Measurements from ENCODE around the gene PAM.

PAM gene

GRCh38 chr5:102886586-102886985, 131.5 kb downstream of the PAM start:
- no peaks in the 10 kb centered on the region for H3K9me3 ChIP-seq (ENCODE audit: control insufficient read depth, low read length)
- peaks cover 5% of the 10 kb centered on the region for H3K36me3 ChIP-seq (ENCODE audit: control insufficient read depth, insufficient read depth, low read length, severe bottlenecking)
- H3K9ac ChIP-seq (ENCODE audit: low read length), result no peak overlapping the region
- H3K4me1 ChIP-seq (ENCODE audit: control insufficient read depth, insufficient read depth, low read length), result peaks cover 16% of the 10 kb centered on the region
- no peak overlapping the region for H3K4me3 ChIP-seq (ENCODE audit: low read length)
- no peaks in the 10 kb centered on the region for H3K27me3 ChIP-seq (replicated peaks; ENCODE audit: control insufficient read depth, insufficient read depth, low read length)
- DNase-seq (ENCODE audit: low read depth), result no peak

GRCh38 chr5:102888483-102888882, 133.4 kb downstream of the PAM start:
- peaks cover 5% of the 10 kb centered on the region for H3K36me3 ChIP-seq (ENCODE audit: control insufficient read depth, insufficient read depth, low read length, severe bottlenecking)
- no peak overlapping the region for H3K4me3 ChIP-seq (ENCODE audit: low read length)
- peaks cover 16% of the 10 kb centered on the region for H3K4me1 ChIP-seq (ENCODE audit: control insufficient read depth, insufficient read depth, low read length)
- DNase-seq (ENCODE audit: low read depth), result no peak
- H3K9me3 ChIP-seq (ENCODE audit: control insufficient read depth, low read length), result no peaks in the 10 kb centered on the region
- no peaks in the 10 kb centered on the region for H3K27me3 ChIP-seq (replicated peaks; ENCODE audit: control insufficient read depth, insufficient read depth, low read length)
- H3K9ac ChIP-seq (ENCODE audit: low read length), result no peak overlapping the region

GRCh38 chr5:102889033-102889432, 133.9 kb downstream of the PAM start:
- Histone ChIP-seq H3K4me1 (ENCODE audit: control insufficient read depth, insufficient read depth, low read length) (peaks cover 16% of the 10 kb centered on the region), H3K36me3 (ENCODE audit: control insufficient read depth, insufficient read depth, low read length, severe bottlenecking) (peaks cover 5% of the 10 kb centered on the region), H3K9me3 (ENCODE audit: control insufficient read depth, low read length) (no peaks in the 10 kb centered on the region), H3K9ac (ENCODE audit: low read length) (no peak overlapping the region), H3K27me3 (replicated peaks; ENCODE audit: control insufficient read depth, insufficient read depth, low read length) (no peaks in the 10 kb centered on the region), H3K4me3 (ENCODE audit: low read length) (no peak overlapping the region)
- no peak for DNase-seq (ENCODE audit: low read depth)

- Histone ChIP-seq H3K4me3 (ENCODE audit: low read length) (no peak overlapping the region), H3K9ac (ENCODE audit: low read length) (no peak overlapping the region), H3K9me3 (ENCODE audit: control insufficient read depth, low read length) (no peaks in the 10 kb centered on the region), H3K4me1 (ENCODE audit: control insufficient read depth, insufficient read depth, low read length) (peaks cover 11% of the 10 kb centered on the region), H3K27me3 (replicated peaks; ENCODE audit: control insufficient read depth, insufficient read depth, low read length) (no peaks in the 10 kb centered on the region), H3K36me3 (ENCODE audit: control insufficient read depth, insufficient read depth, low read length, severe bottlenecking) (peaks cover 5% of the 10 kb centered on the region)
- DNase-seq (ENCODE audit: low read depth), result peak; percentile 43
Observed at GRCh38 chr5:102890133-102890532, 135.0 kb downstream of the PAM start.

DNA sequence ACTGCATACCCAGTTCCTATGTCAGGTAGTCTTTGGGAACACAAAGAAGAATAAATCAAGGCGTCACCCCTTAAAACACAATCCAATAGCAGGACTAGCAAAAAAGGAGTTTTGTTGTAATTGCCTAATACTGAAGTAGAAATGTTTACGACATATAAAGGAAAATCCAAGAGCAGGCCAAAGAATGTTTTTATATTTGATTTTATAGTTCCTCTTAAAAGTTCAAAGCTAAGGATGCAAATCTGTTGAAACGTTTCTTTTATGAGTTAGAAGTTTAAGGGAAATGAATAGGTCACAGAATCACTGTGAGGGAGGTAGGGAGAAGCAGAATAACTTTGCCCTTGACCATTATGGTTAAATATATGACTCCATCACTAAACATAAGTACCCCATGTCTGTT, 136.1 kb downstream of the PAM start:
- peaks cover 6% of the 10 kb centered on the region for H3K4me1 ChIP-seq (ENCODE audit: control insufficient read depth, insufficient read depth, low read length)
- no peak overlapping the region for H3K9ac ChIP-seq (ENCODE audit: low read length)
- no peak for DNase-seq (ENCODE audit: low read depth)
- no peaks in the 10 kb centered on the region for H3K27me3 ChIP-seq (replicated peaks; ENCODE audit: control insufficient read depth, insufficient read depth, low read length)
- H3K36me3 ChIP-seq (ENCODE audit: control insufficient read depth, insufficient read depth, low read length, severe bottlenecking), result peaks cover 5% of the 10 kb centered on the region
- no peaks in the 10 kb centered on the region for H3K9me3 ChIP-seq (ENCODE audit: control insufficient read depth, low read length)
- no peak overlapping the region for H3K4me3 ChIP-seq (ENCODE audit: low read length)

DNA sequence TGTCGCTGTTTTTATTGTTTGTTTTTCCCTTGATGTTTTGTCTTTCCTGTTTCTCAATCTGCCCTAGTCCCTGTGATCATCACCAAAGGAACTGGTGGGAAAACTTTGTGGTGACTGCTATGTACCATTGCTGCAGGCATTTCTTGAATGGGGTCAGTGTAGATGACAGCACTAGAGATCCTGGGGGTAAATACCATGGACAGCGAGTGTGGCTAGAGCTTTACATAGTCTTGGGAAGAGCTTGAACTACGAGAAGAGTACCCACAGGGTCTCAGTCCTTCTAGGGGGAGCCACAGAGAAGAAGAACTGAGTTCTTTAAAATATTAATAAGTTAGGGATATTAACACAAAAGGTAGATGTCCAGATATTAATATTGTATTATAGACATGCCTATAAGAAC, 138.8 kb downstream of the PAM start:
- Histone ChIP-seq H3K9ac (ENCODE audit: low read length) (no peak overlapping the region), H3K4me3 (ENCODE audit: low read length) (no peak overlapping the region), H3K4me1 (ENCODE audit: control insufficient read depth, insufficient read depth, low read length) (no peaks in the 10 kb centered on the region), H3K9me3 (ENCODE audit: control insufficient read depth, low read length) (no peaks in the 10 kb centered on the region), H3K27me3 (replicated peaks; ENCODE audit: control insufficient read depth, insufficient read depth, low read length) (no peaks in the 10 kb centered on the region), H3K36me3 (ENCODE audit: control insufficient read depth, insufficient read depth, low read length, severe bottlenecking) (no peaks in the 10 kb centered on the region)
- DNase-seq (ENCODE audit: low read depth), result no peak

GRCh38 chr5:102895234-102895633, 140.1 kb downstream of the PAM start:
- no peak overlapping the region for H3K9ac ChIP-seq (ENCODE audit: low read length)
- H3K27me3 ChIP-seq (replicated peaks; ENCODE audit: control insufficient read depth, insufficient read depth, low read length), result no peaks in the 10 kb centered on the region
- no peak for DNase-seq (ENCODE audit: low read depth)
- no peak overlapping the region for H3K4me3 ChIP-seq (ENCODE audit: low read length)
- H3K9me3 ChIP-seq (ENCODE audit: control insufficient read depth, low read length), result no peaks in the 10 kb centered on the region
- H3K36me3 ChIP-seq (ENCODE audit: control insufficient read depth, insufficient read depth, low read length, severe bottlenecking), result no peaks in the 10 kb centered on the region
- no peaks in the 10 kb centered on the region for H3K4me1 ChIP-seq (ENCODE audit: control insufficient read depth, insufficient read depth, low read length)

DNA sequence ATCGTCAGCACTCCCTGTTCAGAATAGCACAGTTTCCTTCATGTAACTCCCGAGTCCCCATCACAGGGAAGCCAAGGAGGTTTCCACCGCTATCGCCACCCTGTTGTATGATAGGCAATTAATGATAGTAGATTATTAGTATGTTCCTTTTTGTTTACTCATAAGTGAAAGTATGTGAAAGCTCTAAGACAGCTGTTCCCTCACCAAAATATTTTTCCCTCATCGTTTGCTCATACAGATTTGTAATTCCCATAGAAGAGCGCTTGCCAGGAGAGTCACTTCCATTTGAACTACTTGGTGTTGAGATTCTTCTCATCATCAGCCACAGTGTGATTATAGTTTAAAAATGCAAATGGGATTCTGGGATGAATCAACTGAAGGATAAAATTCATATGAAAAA, 140.9 kb downstream of the PAM start:
- H3K4me3 ChIP-seq (ENCODE audit: low read length), result no peak overlapping the region
- no peaks in the 10 kb centered on the region for H3K4me1 ChIP-seq (ENCODE audit: control insufficient read depth, insufficient read depth, low read length)
- no peak overlapping the region for H3K9ac ChIP-seq (ENCODE audit: low read length)
- no peak for DNase-seq (ENCODE audit: low read depth)
- H3K27me3 ChIP-seq (replicated peaks; ENCODE audit: control insufficient read depth, insufficient read depth, low read length), result no peaks in the 10 kb centered on the region
- no peaks in the 10 kb centered on the region for H3K9me3 ChIP-seq (ENCODE audit: control insufficient read depth, low read length)
- no peaks in the 10 kb centered on the region for H3K36me3 ChIP-seq (ENCODE audit: control insufficient read depth, insufficient read depth, low read length, severe bottlenecking)

DNA sequence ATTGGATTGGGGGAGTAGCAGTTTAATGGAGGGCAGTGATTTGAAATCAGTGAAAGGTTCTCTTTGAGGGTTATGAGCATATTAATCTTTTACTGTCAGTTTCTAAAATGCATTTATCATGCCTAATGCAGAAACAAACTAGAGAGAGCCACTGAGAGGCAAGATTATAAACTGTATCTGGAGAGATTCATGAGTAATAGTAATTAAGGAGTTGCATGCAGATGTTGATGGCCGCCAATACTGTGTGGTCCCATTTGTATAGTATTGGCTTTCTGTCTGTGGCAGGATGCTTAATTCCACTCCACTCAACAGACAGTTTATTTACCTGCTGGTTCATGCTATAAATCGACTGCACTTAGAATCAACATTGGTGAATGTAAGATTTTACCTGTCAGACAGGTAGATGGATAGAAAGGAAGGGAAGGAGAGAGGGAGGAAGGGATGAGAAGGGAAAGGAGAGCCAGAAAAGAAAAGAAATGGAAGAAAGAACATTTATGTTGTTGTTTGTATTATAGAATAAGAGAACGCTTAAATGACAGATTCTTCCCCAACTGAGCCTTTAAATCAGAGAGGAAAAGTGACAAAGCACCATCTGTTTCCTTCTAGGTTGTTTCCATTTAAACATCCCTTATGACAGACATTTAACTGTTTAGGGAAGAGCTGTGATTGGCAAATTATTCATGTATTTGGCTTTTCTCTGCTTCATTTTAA, 146.5 kb downstream of the PAM start:
- Histone ChIP-seq H3K4me1 (ENCODE audit: control insufficient read depth, insufficient read depth, low read length) (no peaks in the 10 kb centered on the region), H3K9ac (ENCODE audit: low read length) (no peak overlapping the region), H3K9me3 (ENCODE audit: control insufficient read depth, low read length) (no peaks in the 10 kb centered on the region), H3K4me3 (ENCODE audit: low read length) (no peak overlapping the region), H3K27me3 (replicated peaks; ENCODE audit: control insufficient read depth, insufficient read depth, low read length) (no peaks in the 10 kb centered on the region), H3K36me3 (ENCODE audit: control insufficient read depth, insufficient read depth, low read length, severe bottlenecking) (no peaks in the 10 kb centered on the region)
- no peak for DNase-seq (ENCODE audit: low read depth)

- DNase-seq (ENCODE audit: low read depth), result no peak
- Histone ChIP-seq H3K9ac (ENCODE audit: low read length) (no peak overlapping the region), H3K4me1 (ENCODE audit: control insufficient read depth, insufficient read depth, low read length) (no peaks in the 10 kb centered on the region), H3K27me3 (replicated peaks; ENCODE audit: control insufficient read depth, insufficient read depth, low read length) (no peaks in the 10 kb centered on the region), H3K36me3 (ENCODE audit: control insufficient read depth, insufficient read depth, low read length, severe bottlenecking) (no peaks in the 10 kb centered on the region), H3K9me3 (ENCODE audit: control insufficient read depth, low read length) (no peaks in the 10 kb centered on the region), H3K4me3 (ENCODE audit: low read length) (no peak overlapping the region)
Observed at GRCh38 chr5:102902135-102902448, 147.0 kb downstream of the PAM start.

DNA sequence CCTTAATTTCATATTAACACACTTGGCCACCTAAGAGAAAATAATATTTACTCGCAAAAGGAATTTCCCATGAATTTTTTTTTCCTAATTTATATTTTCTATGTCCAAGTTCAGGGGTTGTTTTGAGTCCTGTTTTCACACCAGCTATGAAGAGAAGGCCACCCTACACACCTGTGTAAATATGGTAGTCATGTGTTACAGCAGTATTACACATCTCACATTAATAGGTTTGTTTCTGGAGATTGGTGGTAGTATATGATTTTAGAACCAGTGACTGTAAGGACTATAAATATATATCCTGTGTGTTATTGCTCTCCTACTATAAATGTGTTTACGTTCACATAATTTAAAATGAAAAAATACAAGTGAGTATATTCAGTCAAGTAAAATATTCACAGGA, 147.5 kb downstream of the PAM start:
- H3K4me1 ChIP-seq (ENCODE audit: control insufficient read depth, insufficient read depth, low read length), result no peaks in the 10 kb centered on the region
- H3K9me3 ChIP-seq (ENCODE audit: control insufficient read depth, low read length), result no peaks in the 10 kb centered on the region
- no peaks in the 10 kb centered on the region for H3K27me3 ChIP-seq (replicated peaks; ENCODE audit: control insufficient read depth, insufficient read depth, low read length)
- no peaks in the 10 kb centered on the region for H3K36me3 ChIP-seq (ENCODE audit: control insufficient read depth, insufficient read depth, low read length, severe bottlenecking)
- H3K4me3 ChIP-seq (ENCODE audit: low read length), result no peak overlapping the region
- no peak overlapping the region for H3K9ac ChIP-seq (ENCODE audit: low read length)
- DNase-seq (ENCODE audit: low read depth), result no peak

Measured in adipocyte (in vitro differentiated cells).